GM19397 (cell line): ENCODE results near the gene VEGFC.
A peak's percentile ranks its signal among the peaks of the same experiment; 100 is the strongest.

Experiments
- ATAC-seq: cut with Tn5 transposase; IDR thresholded peaks from one replicate; pipeline ENCODE4 v1.9.1; 2021; ENCODE audit warnings: mild to moderate bottlenecking, moderate library complexity; ENCODE audit not compliant: unreplicated experiment

The VEGFC gene

GRCh38 chr4:176799653-176800052 is 6.9 kb upstream of the VEGFC start:
- ATAC-seq, result no peak

- ATAC-seq, result no peak
These were observed 5.8 kb upstream of the VEGFC start for GRCh38 chr4:176798540-176798939.

GRCh38 chr4:176795441-176795840 is 2.7 kb upstream of the VEGFC start:
- ATAC-seq, result no peak

GRCh38 chr4:176794651-176795050 is 1.9 kb upstream of the VEGFC start:
- ATAC-seq, result no peak

GRCh38 chr4:176794151-176794550 is 1.4 kb upstream of the VEGFC start:
- ATAC-seq, result no peak

- ATAC-seq, result no peak
These were observed 411 bp upstream of the VEGFC start for GRCh38 chr4:176793060-176793605.

- ATAC-seq, result peak; percentile 26
These were observed 964 bp downstream of the VEGFC start for GRCh38 chr4:176791591-176792325.

GRCh38 chr4:176790398-176790797 is 2.3 kb downstream of the VEGFC start:
- ATAC-seq, result no peak

- ATAC-seq, result peak; percentile 39
These were observed 2.8 kb downstream of the VEGFC start for GRCh38 chr4:176789955-176790354.

GRCh38 chr4:176788971-176789370 is 3.8 kb downstream of the VEGFC start:
- ATAC-seq, result no peak

GRCh38 chr4:176788248-176788647 is 4.5 kb downstream of the VEGFC start:
- no peak for ATAC-seq

- no peak for ATAC-seq
These were observed 7.9 kb downstream of the VEGFC start for GRCh38 chr4:176784816-176785215.

GRCh38 chr4:176782794-176783193 is 9.9 kb downstream of the VEGFC start:
- ATAC-seq, result no peak

GRCh38 chr4:176782191-176782590 is 10.5 kb downstream of the VEGFC start:
- no peak for ATAC-seq

GRCh38 chr4:176781739-176782100 is 11.0 kb downstream of the VEGFC start:
- no peak for ATAC-seq

- ATAC-seq, result no peak
These were observed 11.6 kb downstream of the VEGFC start for GRCh38 chr4:176780995-176781738.

GRCh38 chr4:176779421-176779820 is 13.3 kb downstream of the VEGFC start:
- ATAC-seq, result no peak

- ATAC-seq, result no peak
These were observed 14.2 kb downstream of the VEGFC start for GRCh38 chr4:176778491-176778890.

GRCh38 chr4:176778063-176778462 is 14.7 kb downstream of the VEGFC start:
- no peak for ATAC-seq

- no peak for ATAC-seq
These were observed 17.4 kb downstream of the VEGFC start for GRCh38 chr4:176775338-176775737.

- ATAC-seq, result no peak
These were observed 17.9 kb downstream of the VEGFC start for GRCh38 chr4:176774852-176775251.

- ATAC-seq, result no peak
These were observed 23.2 kb downstream of the VEGFC start for GRCh38 chr4:176769514-176769913.
